Spleen (tissue), 7 donors: ENCODE data around the gene NEDD4L.

ENCODE experiments used
- POLR2A ChIP-seq, 3 donors: fragments of 450-650 bp; IDR thresholded peaks; one replicate each; pipeline ENCODE4 v1.5.1; 2017; ENCODE audit warnings: antibody characterized with exemption in 3 of 3, mild to moderate bottlenecking in 1 of 3
- TF ChIP-seq, protein P1 (sequence below), 11 experiments: fragments of 200-600 bp in 7 of 11; fragments of 450-650 bp in 4 of 11; sonication (generic) in 4 of 11; IDR thresholded peaks in 8 of 11; conservative IDR thresholded peaks in 3 of 11; 1 replicate in 7 of 11; 2 replicates in 4 of 11; pipeline versions ENCODE4 v1.4.0 to v1.8.0; 2016 to 2021; ENCODE audit warnings: antibody characterized with exemption in 11 of 11, inconsistent platforms in 4 of 11, mild to moderate bottlenecking in 1 of 11
- donor health status: DM: no; HTN: no; CAD: no; lungs with moderate emphysema.
- donor health status: DM: no; HTN: no; CAD: no.
- donor health status: DM: no; HTN: no; CAD: no.

DNA sequence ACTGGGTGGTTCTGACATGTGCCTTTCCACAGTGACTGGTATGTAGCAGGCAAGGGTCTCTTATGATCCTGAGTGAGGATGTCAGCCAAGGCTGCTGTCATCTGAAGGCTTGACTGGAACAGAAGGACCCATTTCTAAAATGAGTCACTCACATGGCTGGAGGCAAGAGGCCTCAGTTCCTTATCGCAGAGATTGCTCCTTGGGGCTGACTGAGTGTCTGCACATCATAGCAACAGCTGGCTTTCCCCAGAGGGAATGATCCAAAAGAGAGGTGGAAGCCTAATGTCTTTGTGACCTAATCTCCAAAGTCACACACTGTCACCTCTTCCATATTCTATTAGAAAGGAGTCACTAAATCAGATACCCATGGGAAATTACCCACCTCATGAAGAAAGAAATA, 114.0 kb downstream of the NEDD4L start:
- TF ChIP-seq POLR2A (IDR thresholded peaks at IDR 0.05), result no peak
- TF ChIP-seq, protein P1, sequence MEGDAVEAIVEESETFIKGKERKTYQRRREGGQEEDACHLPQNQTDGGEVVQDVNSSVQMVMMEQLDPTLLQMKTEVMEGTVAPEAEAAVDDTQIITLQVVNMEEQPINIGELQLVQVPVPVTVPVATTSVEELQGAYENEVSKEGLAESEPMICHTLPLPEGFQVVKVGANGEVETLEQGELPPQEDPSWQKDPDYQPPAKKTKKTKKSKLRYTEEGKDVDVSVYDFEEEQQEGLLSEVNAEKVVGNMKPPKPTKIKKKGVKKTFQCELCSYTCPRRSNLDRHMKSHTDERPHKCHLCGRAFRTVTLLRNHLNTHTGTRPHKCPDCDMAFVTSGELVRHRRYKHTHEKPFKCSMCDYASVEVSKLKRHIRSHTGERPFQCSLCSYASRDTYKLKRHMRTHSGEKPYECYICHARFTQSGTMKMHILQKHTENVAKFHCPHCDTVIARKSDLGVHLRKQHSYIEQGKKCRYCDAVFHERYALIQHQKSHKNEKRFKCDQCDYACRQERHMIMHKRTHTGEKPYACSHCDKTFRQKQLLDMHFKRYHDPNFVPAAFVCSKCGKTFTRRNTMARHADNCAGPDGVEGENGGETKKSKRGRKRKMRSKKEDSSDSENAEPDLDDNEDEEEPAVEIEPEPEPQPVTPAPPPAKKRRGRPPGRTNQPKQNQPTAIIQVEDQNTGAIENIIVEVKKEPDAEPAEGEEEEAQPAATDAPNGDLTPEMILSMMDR (IDR thresholded peaks at IDR 0.05 in 8 of 11, conservative IDR thresholded peaks at IDR 0.05 in 3 of 11), result no peak
